Smooth muscle cell (in vitro differentiated cells): ENCODE data around the gene COPS9. TPM values are rescaled to one million over a fixed set of nuclear protein-coding genes. Genes with fewer than 3 reads are reported as not detected.

Source experiments
- DNase-seq: peaks from one replicate; lab custom pipeline; 2025; ENCODE audit not compliant: unreplicated experiment; lab: John Stamatoyannopoulos, UW
- H2AFZ ChIP-seq: fragments of 200-600 bp; sonication (generic); 2 replicates; pipeline ENCODE4 v1.6.0; 2016; ENCODE audit warnings: antibody characterized with exemption, low read depth, mild to moderate bottlenecking
- H3F3A ChIP-seq: fragments of 200-600 bp; sonication (generic); 2 replicates; pipeline ENCODE4 v1.6.0; 2017; ENCODE audit warnings: antibody characterized with exemption, low read depth
- H3K27ac ChIP-seq: fragments of 200-600 bp; sonication (generic); 2 replicates; pipeline ENCODE4 v1.5.1; 2016; ENCODE audit warnings: low read depth, mild to moderate bottlenecking
- H3K27me3 ChIP-seq: fragments of 200-600 bp; sonication (generic); 2 replicates; pipeline ENCODE4 v1.6.1; 2016; ENCODE audit warnings: low read depth, mild to moderate bottlenecking
- H3K36me3 ChIP-seq: fragments of 200-600 bp; sonication (generic); 2 replicates; pipeline ENCODE4 v1.5.1; 2016; ENCODE audit warnings: low read depth
- H3K4me1 ChIP-seq: fragments of 200-600 bp; sonication (generic); 2 replicates; pipeline ENCODE4 v1.5.1; 2016; ENCODE audit warnings: low read depth
- H3K4me2 ChIP-seq: fragments of 200-600 bp; sonication (generic); 2 replicates; pipeline ENCODE4 v1.6.0; 2016; ENCODE audit warnings: mild to moderate bottlenecking
- H3K4me3 ChIP-seq: fragments of 200-600 bp; sonication (generic); 2 replicates; pipeline ENCODE4 v1.5.1; 2016; ENCODE audit warnings: mild to moderate bottlenecking
- H3K79me2 ChIP-seq: fragments of 200-600 bp; sonication (generic); 2 replicates; pipeline ENCODE4 v1.6.0; 2016; ENCODE audit warnings: low read depth, mild to moderate bottlenecking
- H3K9ac ChIP-seq: fragments of 200-600 bp; sonication (generic); 2 replicates; pipeline ENCODE4 v1.6.0; 2016; ENCODE audit warnings: low read depth
- H3K9me3 ChIP-seq: fragments of 200-600 bp; sonication (generic); replicated peaks from 2 replicates; pipeline ENCODE4 v1.5.1; 2016; ENCODE audit warnings: low read depth
- H4K20me1 ChIP-seq: fragments of 200-600 bp; sonication (generic); 2 replicates; pipeline ENCODE4 v1.6.0; 2016; ENCODE audit warnings: low read depth
- CTCF ChIP-seq: fragments of 200-600 bp; sonication (generic); IDR thresholded peaks from 2 replicates; pipeline ENCODE4 v1.5.1; 2017; ENCODE audit warnings: borderline replicate concordance, mild to moderate bottlenecking, antibody characterized with exemption; ENCODE audit not compliant: insufficient read depth, poor library complexity, severe bottlenecking
- WGBS: methylation state at CpG from one replicate; pipeline ENCODE4 v1.1.7; 2016; ENCODE audit warnings: low lambda C conversion rate; 5-methylcytosine and 5-hydroxymethylcytosine counted together
- polyA plus RNA-seq: library from polyadenylated mRNA; unstranded; fragments of >200 nt; fragmentation: Nextera tagmentation; extraction: Ambion mirVana; gene quantifications from 2 replicates; pipeline ENCODE4 v1.2.1, GENCODE V29; 2016
- total RNA-seq: library from RNA; depleted of rRNA; stranded (reverse); fragments of >200 nt; gene quantifications from 2 replicates; pipeline ENCODE4 v1.2.3, GENCODE V29; 2014

The COPS9 gene
- total and polyA plus RNA-seq, 2 experiments from 2014 or later = 157 to 296 TPM

GRCh38 chr2:240146627-240147278, 10.6 kb upstream of the COPS9 start:
- no peak overlapping the region for H3K4me2 ChIP-seq
- no peaks in the 10 kb centered on the region for H3K27me3 ChIP-seq
- H3K9me3 ChIP-seq = no peaks in the 10 kb centered on the region
- H4K20me1 ChIP-seq = no peaks in the 10 kb centered on the region
- no peak for DNase-seq
- TF ChIP-seq CTCF = no peak
- H3K79me2 ChIP-seq = no peaks in the 10 kb centered on the region
- H3K4me1 ChIP-seq = no peaks in the 10 kb centered on the region
- H3K9ac ChIP-seq = no peak overlapping the region
- no peaks in the 10 kb centered on the region for H3F3A ChIP-seq
- no peak overlapping the region for H3K27ac ChIP-seq
- WGBS = 91% methylated on average over 12 of the region's 12 CpGs
- H3K4me3 ChIP-seq = no peak overlapping the region
- no peak overlapping the region for H2AFZ ChIP-seq
- H3K36me3 ChIP-seq = no peaks in the 10 kb centered on the region

GRCh38 chr2:240146141-240146561, 10.0 kb upstream of the COPS9 start:
- Histone ChIP-seq H3K27me3 (no peaks in the 10 kb centered on the region), H3K4me1 (no peaks in the 10 kb centered on the region), H3K4me3 (no peak overlapping the region), H3K9me3 (no peaks in the 10 kb centered on the region), H3K9ac (no peak overlapping the region), H4K20me1 (no peaks in the 10 kb centered on the region), H3K4me2 (no peak overlapping the region), H3K36me3 (no peaks in the 10 kb centered on the region), H3K79me2 (no peaks in the 10 kb centered on the region), H2AFZ (no peak overlapping the region), H3F3A (no peaks in the 10 kb centered on the region), H3K27ac (no peak overlapping the region)
- no peak for TF ChIP-seq CTCF
- WGBS = 88% methylated on average over 10 of the region's 10 CpGs
- DNase-seq = no peak

GRCh38 chr2:240145461-240145860, 9.4 kb upstream of the COPS9 start:
- Histone ChIP-seq H3K4me3 (no peak overlapping the region), H3K9ac (no peak overlapping the region), H3K27ac (no peak overlapping the region), H3K9me3 (no peaks in the 10 kb centered on the region), H3K36me3 (no peaks in the 10 kb centered on the region), H3K4me1 (peaks cover 3% of the 10 kb centered on the region), H2AFZ (no peak overlapping the region), H3K27me3 (no peaks in the 10 kb centered on the region), H3F3A (no peaks in the 10 kb centered on the region), H3K79me2 (no peaks in the 10 kb centered on the region), H3K4me2 (no peak overlapping the region), H4K20me1 (no peaks in the 10 kb centered on the region)
- 87% methylated on average over 13 of the region's 13 CpGs for WGBS
- no peak for TF ChIP-seq CTCF
- DNase-seq = no peak

GRCh38 chr2:240144649-240145261, 8.7 kb upstream of the COPS9 start:
- H3K9ac ChIP-seq = no peak overlapping the region
- H3K79me2 ChIP-seq = no peaks in the 10 kb centered on the region
- no peak for TF ChIP-seq CTCF
- H2AFZ ChIP-seq = no peak overlapping the region
- 87% methylated on average over 18 of the region's 20 CpGs for WGBS
- no peaks in the 10 kb centered on the region for H3K36me3 ChIP-seq
- no peak for DNase-seq
- peaks cover 9% of the 10 kb centered on the region for H3K4me1 ChIP-seq
- H3K27ac ChIP-seq = no peak overlapping the region
- no peaks in the 10 kb centered on the region for H3K9me3 ChIP-seq
- H3K27me3 ChIP-seq = no peaks in the 10 kb centered on the region
- no peaks in the 10 kb centered on the region for H3F3A ChIP-seq
- H3K4me3 ChIP-seq = no peak overlapping the region
- H4K20me1 ChIP-seq = no peaks in the 10 kb centered on the region
- no peak overlapping the region for H3K4me2 ChIP-seq
